CD4-positive, alpha-beta T cell treated with Interleukin-4 for 1 hour (primary cell): ENCODE data around the gene DOHH.
"Not testable (repeated sequence)": the region's sequence is repeated elsewhere in the genome, so short reads cannot be mapped to it uniquely, and the experiment has no call there.

ENCODE experiments used
- DNase-seq, 2 donors: peaks; one replicate each; pipeline ENCODE4 v3.0.0-alpha.2; 2020 to 2022

DOHH gene

GRCh38 chr19:3456925-3457527 lies 43.4 kb downstream of the DOHH start:
- no peak for DNase-seq

- DNase-seq = no peak
These were observed 44.4 kb downstream of the DOHH start for GRCh38 chr19:3455960-3456601.

GRCh38 chr19:3455393-3455955 lies 45.0 kb downstream of the DOHH start:
- no peak for DNase-seq

- DNase-seq = no peak
These were observed 45.6 kb downstream of the DOHH start for GRCh38 chr19:3454656-3455392.

GRCh38 chr19:3453840-3454239 lies 46.6 kb downstream of the DOHH start:
- no peak for DNase-seq

GRCh38 chr19:3452942-3453214 lies 47.6 kb downstream of the DOHH start:
- not testable (repeated sequence) for DNase-seq

GRCh38 chr19:3452171-3452941 lies 48.1 kb downstream of the DOHH start:
- no peak for DNase-seq

- DNase-seq = no peak
These were observed 49.0 kb downstream of the DOHH start for GRCh38 chr19:3451451-3451866.

- DNase-seq = no peak
These were observed 49.6 kb downstream of the DOHH start for GRCh38 chr19:3450796-3451411.

- no peak for DNase-seq
These were observed 51.7 kb downstream of the DOHH start for GRCh38 chr19:3448616-3449334.

- not testable (repeated sequence) for DNase-seq
These were observed 53.8 kb downstream of the DOHH start for GRCh38 chr19:3446657-3447056.

GRCh38 chr19:3444695-3445234 lies 55.7 kb downstream of the DOHH start:
- DNase-seq = no peak

- no peak for DNase-seq
These were observed 56.4 kb downstream of the DOHH start for GRCh38 chr19:3443840-3444694.

- no peak for DNase-seq
These were observed 57.9 kb downstream of the DOHH start for GRCh38 chr19:3442487-3443071.

- DNase-seq = no peak
These were observed 58.5 kb downstream of the DOHH start for GRCh38 chr19:3441986-3442329.

- no peak for DNase-seq
These were observed 59.1 kb downstream of the DOHH start for GRCh38 chr19:3441089-3441985.
